GM23338 (cell line): ENCODE measurements around the gene CISH. TPM values are rescaled to one million over a fixed set of nuclear protein-coding genes. Genes with fewer than 3 reads are reported as not detected.

Experiments
- ATAC-seq: fragments of 200-7000 bp; cut with Tn5 transposase; 3 replicates; pipeline ENCODE4 v1.9.1; 2020
- DNase-seq: peaks from one replicate; pipeline ENCODE4 v3.0.0-alpha.2; 2015; ENCODE audit warnings: low spot score
- H2AFZ ChIP-seq: fragments of 200-600 bp; sonication (generic); 2 replicates; pipeline ENCODE4 v1.8.0; 2016; ENCODE audit warnings: antibody characterized with exemption, mild to moderate bottlenecking, moderate library complexity
- H3F3A ChIP-seq: fragments of 200-600 bp; sonication (generic); replicated peaks from 2 replicates; pipeline ENCODE4 v1.8.0; 2017; ENCODE audit warnings: antibody characterized with exemption, mixed run types, low read depth
- H3K27ac ChIP-seq: fragments of 200-600 bp; sonication (generic); 2 replicates; pipeline ENCODE4 v1.6.1; 2016; ENCODE audit warnings: low read depth
- H3K27me3 ChIP-seq: fragments of 200-600 bp; sonication (generic); 2 replicates; pipeline ENCODE4 v1.8.0; 2016; ENCODE audit warnings: mild to moderate bottlenecking, mixed run types, moderate library complexity; ENCODE audit not compliant: insufficient read depth
- H3K36me3 ChIP-seq: fragments of 200-600 bp; sonication (generic); 2 replicates; pipeline ENCODE4 v1.8.0; 2016; ENCODE audit warnings: mild to moderate bottlenecking; ENCODE audit not compliant: insufficient read depth
- H3K4me1 ChIP-seq: fragments of 200-600 bp; sonication (generic); 2 replicates; pipeline ENCODE4 v1.8.0; 2016; ENCODE audit warnings: mild to moderate bottlenecking, moderate library complexity; ENCODE audit not compliant: insufficient read depth
- H3K4me2 ChIP-seq: fragments of 200-600 bp; sonication (generic); 2 replicates; pipeline ENCODE4 v1.7.1; 2017; ENCODE audit warnings: mixed run types
- H3K4me3 ChIP-seq: fragments of 200-600 bp; sonication (generic); 2 replicates; pipeline ENCODE4 v1.6.1; 2016; ENCODE audit warnings: mixed run types
- H3K79me2 ChIP-seq: fragments of 200-600 bp; sonication (generic); replicated peaks from 2 replicates; pipeline ENCODE4 v1.8.0; 2017; ENCODE audit warnings: mild to moderate bottlenecking; ENCODE audit not compliant: insufficient read depth
- H3K9me2 ChIP-seq: fragments of 200-600 bp; sonication (generic); 2 replicates; pipeline ENCODE4 v1.8.0; 2017; ENCODE audit not compliant: insufficient read depth
- H4K20me1 ChIP-seq: fragments of 200-600 bp; sonication (generic); replicated peaks from 2 replicates; pipeline ENCODE4 v1.8.0; 2017; ENCODE audit warnings: mild to moderate bottlenecking; ENCODE audit not compliant: insufficient read depth
- H3K27ac Mint-ChIP-seq: 2 replicates; pipeline ENCODE4 v1.8.0; 2020; ENCODE audit warnings: inconsistent platforms, mild to moderate bottlenecking, moderate library complexity, mixed read lengths
- H3K27me3 Mint-ChIP-seq: 3 replicates; pipeline ENCODE4 v1.8.0; 2022; ENCODE audit warnings: low read depth, mild to moderate bottlenecking, moderate library complexity, mixed read lengths, inconsistent platforms; ENCODE audit not compliant: insufficient read depth, poor library complexity
- H3K36me3 Mint-ChIP-seq: 3 replicates; pipeline ENCODE4 v1.8.0; 2021; ENCODE audit warnings: low read depth, mild to moderate bottlenecking, inconsistent platforms, moderate library complexity, mixed read lengths
- H3K4me1 Mint-ChIP-seq: 3 replicates; pipeline ENCODE4 v1.8.0; 2020; ENCODE audit warnings: mild to moderate bottlenecking, inconsistent platforms, mixed read lengths
- H3K4me3 Mint-ChIP-seq: 3 replicates; pipeline ENCODE4 v1.8.0; 2021; ENCODE audit warnings: moderate library complexity, mild to moderate bottlenecking, inconsistent platforms, mixed read lengths
- H3K9me3 Mint-ChIP-seq: 3 replicates; pipeline ENCODE4 v1.8.0; 2020; ENCODE audit warnings: moderate library complexity, mild to moderate bottlenecking, inconsistent platforms, mixed read lengths
- CREB1 ChIP-seq: fragments of 250-450 bp; sonication (Bioruptor Pico); IDR thresholded peaks from 2 replicates; pipeline ENCODE4 v1.5.0; 2020; ENCODE audit warnings: low read depth, mild to moderate bottlenecking, moderate library complexity
- CTCF ChIP-seq, 2 experiments: fragments of 200-600 bp in 1 of 2; sonication (generic) in 1 of 2; conservative IDR thresholded peaks; 2 replicates each; pipeline versions ENCODE4 v1.5.1 to v1.6.1; 2016 to 2017; ENCODE audit warnings: antibody characterized with exemption in 2 of 2, low read depth in 2 of 2, mild to moderate bottlenecking in 2 of 2, moderate library complexity in 1 of 2
- ETS1 ChIP-seq: IDR thresholded peaks from 2 replicates; pipeline ENCODE4 v1.6.1; 2016; ENCODE audit warnings: antibody characterized with exemption
- EZH2 ChIP-seq: fragments of 200-600 bp; sonication (generic); IDR thresholded peaks from one replicate; pipeline ENCODE4 v1.8.0; 2017; ENCODE audit warnings: antibody characterized with exemption, mild to moderate bottlenecking, low read depth; ENCODE audit not compliant: unreplicated experiment
- EZH2phosphoT487 ChIP-seq: fragments of 200-600 bp; sonication (generic); IDR thresholded peaks from one replicate; pipeline ENCODE4 v1.8.1; 2018; ENCODE audit warnings: antibody characterized with exemption; ENCODE audit not compliant: unreplicated experiment
- JUNB ChIP-seq: IDR thresholded peaks from one replicate; pipeline ENCODE4 v1.6.1; 2016; ENCODE audit warnings: antibody characterized with exemption; ENCODE audit not compliant: unreplicated experiment
- NANOG ChIP-seq: IDR thresholded peaks from 2 replicates; pipeline ENCODE4 v1.6.1; 2016; ENCODE audit warnings: antibody characterized with exemption, borderline replicate concordance
- POLR2AphosphoS5 ChIP-seq: IDR thresholded peaks from 2 replicates; pipeline ENCODE4 v1.6.1; 2016; ENCODE audit warnings: antibody characterized with exemption, low read depth
- REST ChIP-seq: IDR thresholded peaks from one replicate; pipeline ENCODE4 v1.6.1; 2018; ENCODE audit warnings: antibody characterized with exemption; ENCODE audit not compliant: unreplicated experiment
- STAT1 ChIP-seq: IDR thresholded peaks from one replicate; pipeline ENCODE4 v1.6.1; 2016; ENCODE audit warnings: antibody characterized with exemption; ENCODE audit not compliant: unreplicated experiment
- ZNF114 ChIP-seq: fragments of 250-450 bp; sonication (Bioruptor Pico); IDR thresholded peaks from 2 replicates; pipeline ENCODE4 v1.5.0; 2020; ENCODE audit warnings: mild to moderate bottlenecking, moderate library complexity
- ZNF331 ChIP-seq: fragments of 250-450 bp; sonication (Bioruptor Pico); IDR thresholded peaks from 2 replicates; pipeline ENCODE4 v1.5.0; 2020; ENCODE audit warnings: low read depth, mild to moderate bottlenecking, moderate library complexity
- ZNF462 ChIP-seq: fragments of 250-450 bp; sonication (Bioruptor Pico); IDR thresholded peaks from 2 replicates; pipeline ENCODE4 v1.5.0; 2020; ENCODE audit warnings: mild to moderate bottlenecking, moderate library complexity
- polyA plus RNA-seq: library from polyadenylated mRNA; unstranded; fragments of >200 nt; fragmentation: Nextera tagmentation; extraction: Ambion mirVana; gene quantifications from 2 replicates; pipeline ENCODE4 v1.2.1, GENCODE V29; 2016
- total RNA-seq: library from RNA; depleted of rRNA; stranded (reverse); fragments of >200 nt; shearing (Covaris generic); gene quantifications from 2 replicates; pipeline ENCODE4 v1.2.3, GENCODE V29; 2014

Gene CISH
- total and polyA plus RNA-seq, 2 experiments from 2014 or later: 2.1 to 3.6 TPM

- no peak for DNase-seq
- H3F3A ChIP-seq: 0 out of 2 replicates have a peak, but pooled peaks cover 5% of the 10 kb centered on the region
- peaks cover 6% of the 10 kb centered on the region; the same call in 1 of the 3 replicates for H3K36me3 Mint-ChIP-seq
- H4K20me1 ChIP-seq: no peaks in the 10 kb centered on the region
- no peak overlapping the region for H3K27ac Mint-ChIP-seq
- H3K36me3 ChIP-seq: no peaks in the 10 kb centered on the region
- no peak overlapping the region for H2AFZ ChIP-seq
- H3K4me2 ChIP-seq: no peak overlapping the region
- no peaks in the 10 kb centered on the region for H3K9me3 Mint-ChIP-seq
- H3K4me1 ChIP-seq: peaks cover 13% of the 10 kb centered on the region
- H3K4me3 ChIP-seq: no peak overlapping the region
- no peaks in the 10 kb centered on the region for H3K79me2 ChIP-seq
- no peak overlapping the region for H3K4me3 Mint-ChIP-seq
- no peak overlapping the region for H3K27ac ChIP-seq
- ATAC-seq: no peak
- no peaks in the 10 kb centered on the region for H3K9me2 ChIP-seq
- TF ChIP-seq JUNB (no peak), EZH2 (no peak), POLR2AphosphoS5 (no peak), ZNF331 (CRISPR knock-in tag) (no peak), REST (no peak), NANOG (no peak), ZNF114 (CRISPR knock-in tag) (no peak), STAT1 (no peak), CREB1 (no peak), EZH2phosphoT487 (no peak), ZNF462 (no peak), CTCF (conservative IDR thresholded peaks at IDR 0.05; ENCODE audit: low read depth in 2 of 2) (no peak), ETS1 (no peak)
- no peaks in the 10 kb centered on the region for H3K27me3 ChIP-seq
- H3K4me1 Mint-ChIP-seq: peaks cover 29% of the 10 kb centered on the region
- peaks cover 6% of the 10 kb centered on the region for H3K27me3 Mint-ChIP-seq
Measured at GRCh38 chr3:50650018-50650417, 38.4 kb upstream of the CISH start.
